OCI-LY7 (cell line): ENCODE measurements around the gene TCFL5. TPM values are rescaled to one million over a fixed set of nuclear protein-coding genes. Genes with fewer than 3 reads are reported as not detected.

Source experiments
- BruUV-seq: library from RNA; stranded (reverse); fragments of 400-500 nt; replicated peaks from 2 replicates; lab custom pipeline; 2021; lab: Mats Ljungman, UMichigan
- CTCF ChIA-PET: fragments of 300-600 bp; sonication (Branson Sonifier 250); formaldehyde crosslinking; loops from one replicate; lab custom pipeline; 2022; ENCODE audit warnings: antibody characterized with exemption; ENCODE audit not compliant: unreplicated experiment; lab: Charles Lee
- POLR2A ChIA-PET: fragments of 300-600 bp; sonication (Branson Sonifier 250); formaldehyde crosslinking; loops from one replicate; lab custom pipeline; 2022; ENCODE audit warnings: antibody characterized with exemption; lab: Charles Lee
- DNase-seq: peaks from one replicate; pipeline ENCODE4 v3.0.0-alpha.2; 2015; ENCODE audit warnings: low spot score
- H2AFZ ChIP-seq: fragments of 200-600 bp; sonication (generic), shearing (Covaris generic); 2 replicates; pipeline ENCODE4 v1.6.1; 2014; ENCODE audit warnings: mild to moderate bottlenecking, antibody characterized with exemption, low read length, moderate library complexity
- H3K27ac ChIP-seq: fragments of 200-600 bp; sonication (generic); 2 replicates; pipeline ENCODE4 v1.5.1; 2014; ENCODE audit warnings: mixed run types, low read depth, mild to moderate bottlenecking, moderate library complexity, low read length, inconsistent platforms; ENCODE audit not compliant: poor library complexity, severe bottlenecking
- H3K36me3 ChIP-seq: fragments of 200-600 bp; sonication (generic); 2 replicates; pipeline ENCODE4 v1.6.1; 2014; ENCODE audit warnings: mild to moderate bottlenecking, antibody characterized with exemption, low read length, moderate library complexity, mixed read lengths; ENCODE audit not compliant: insufficient read depth
- H3K4me1 ChIP-seq: fragments of 200-600 bp; sonication (generic); 2 replicates; pipeline ENCODE4 v1.5.1; 2014; ENCODE audit warnings: mild to moderate bottlenecking, low read length; ENCODE audit not compliant: insufficient read depth, poor library complexity, severe bottlenecking
- H3K4me2 ChIP-seq: fragments of 200-600 bp; sonication (generic); 2 replicates; pipeline ENCODE4 v1.6.1; 2014; ENCODE audit warnings: mild to moderate bottlenecking, low read length
- H3K4me3 ChIP-seq: fragments of 200-600 bp; sonication (generic); 2 replicates; pipeline ENCODE4 v1.5.1; 2014; ENCODE audit warnings: mild to moderate bottlenecking, low read depth, low read length; ENCODE audit not compliant: poor library complexity, severe bottlenecking
- H3K79me2 ChIP-seq: fragments of 200-600 bp; sonication (generic); 2 replicates; pipeline ENCODE4 v1.6.1; 2016; ENCODE audit warnings: low read depth, mild to moderate bottlenecking, low read length, moderate library complexity, mixed read lengths; ENCODE audit not compliant: insufficient read depth
- H3K9me2 ChIP-seq: fragments of 200-600 bp; sonication (generic); 2 replicates; pipeline ENCODE4 v1.6.1; 2016; ENCODE audit warnings: mild to moderate bottlenecking, low read length, mixed read lengths; ENCODE audit not compliant: insufficient read depth
- H3K9me3 ChIP-seq: fragments of 200-600 bp; sonication (generic); 2 replicates; pipeline ENCODE4 v1.6.1; 2014; ENCODE audit warnings: mild to moderate bottlenecking, mixed run types, low read length, mixed read lengths
- H4K20me1 ChIP-seq: fragments of 200-600 bp; sonication (generic); 2 replicates; pipeline ENCODE4 v1.6.1; 2014; ENCODE audit warnings: mild to moderate bottlenecking, antibody characterized with exemption, low read length, moderate library complexity, mixed read lengths; ENCODE audit not compliant: insufficient read depth
- EZH2phosphoT487 ChIP-seq: fragments of 200-600 bp; sonication (generic); IDR thresholded peaks from 2 replicates; pipeline ENCODE4 v1.6.1; 2018; ENCODE audit warnings: low read depth, borderline replicate concordance, mild to moderate bottlenecking, mixed run types, antibody characterized with exemption, low read length, moderate library complexity, mixed read lengths
- intact Hi-C: fragments of 100-400 bp; cut with micrococcal nuclease; formaldehyde crosslinking; loops from one replicate; pipeline ENCODE4 v1.10.0; 2022; ENCODE audit not compliant: unreplicated experiment
- total RNA-seq, 2 experiments: library from RNA; depleted of rRNA in 1 of 2; stranded (reverse); fragments of >200 nt in 1 of 2; shearing (Covaris generic) in 1 of 2; gene quantifications; 2 replicates each; pipeline ENCODE4 v1.2.3, GENCODE V29; 2014 to 2022
- TF ChIP-seq, protein P1 (sequence below): fragments of 200-600 bp; sonication (generic); conservative IDR thresholded peaks from 2 replicates; pipeline ENCODE4 v1.5.1; 2014; ENCODE audit warnings: mild to moderate bottlenecking, antibody characterized with exemption, low read length, moderate library complexity, mixed read lengths

Gene TCFL5
- total RNA-seq, 2 experiments from 2014 or later = 8.7 to 9.5 TPM

DNA sequence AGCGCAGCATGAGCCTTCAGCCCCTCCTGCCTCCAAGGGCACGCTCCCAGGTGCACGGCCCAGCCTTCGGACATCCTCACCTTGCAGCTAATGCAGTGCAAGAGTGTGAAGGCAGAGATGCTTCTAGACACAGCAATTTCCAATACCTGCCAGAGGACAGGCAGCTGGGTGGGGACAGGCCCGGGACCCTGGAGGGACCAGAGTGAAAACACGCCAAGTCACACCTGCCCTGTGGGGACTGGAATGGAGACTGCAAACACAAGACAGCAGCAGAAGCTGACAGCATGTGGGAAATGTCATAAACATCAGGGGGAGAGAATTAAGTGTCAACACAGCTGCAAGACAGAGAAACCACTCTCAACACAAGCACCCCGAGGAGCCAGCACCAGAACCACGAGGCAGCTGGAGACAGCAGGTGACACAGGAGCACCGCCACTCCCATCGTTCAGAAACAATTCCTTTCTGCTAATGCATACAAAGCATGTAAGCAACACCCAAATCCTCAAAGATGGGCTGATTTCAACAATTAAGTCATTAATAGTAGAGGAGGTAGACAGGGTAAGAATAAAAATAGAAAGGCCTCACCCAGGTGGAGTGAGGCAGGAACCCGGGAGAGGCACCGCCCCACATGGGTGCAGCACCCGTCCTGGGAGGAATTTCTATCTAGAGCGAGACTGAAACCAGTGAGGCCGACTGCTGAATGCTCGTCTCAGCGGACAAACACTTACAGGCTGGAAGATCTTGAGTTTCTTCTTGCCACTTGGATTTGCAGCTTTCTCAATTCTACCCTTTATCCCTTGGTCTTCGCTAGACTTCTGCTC lies 47.6 kb upstream of the TCFL5 start:
- Histone ChIP-seq H3K4me1 (no peaks in the 10 kb centered on the region), H3K9me3 (no peaks in the 10 kb centered on the region), H3K79me2 (peaks cover 34% of the 10 kb centered on the region), H2AFZ (no peak overlapping the region), H3K9me2 (no peaks in the 10 kb centered on the region), H4K20me1 (0 out of 2 replicates have a peak, but pooled peaks cover 10% of the 10 kb centered on the region), H3K27ac (no peak overlapping the region), H3K4me2 (no peak overlapping the region), H3K4me3 (no peak overlapping the region), H3K36me3 (peaks cover 99% of the 10 kb centered on the region)
- CTCF ChIA-PET = no interaction called here
- BruUV-seq = no TSS peak
- intact Hi-C loops = no loop called here
- no peak for TF ChIP-seq EZH2phosphoT487
- TF ChIP-seq, protein P1, sequence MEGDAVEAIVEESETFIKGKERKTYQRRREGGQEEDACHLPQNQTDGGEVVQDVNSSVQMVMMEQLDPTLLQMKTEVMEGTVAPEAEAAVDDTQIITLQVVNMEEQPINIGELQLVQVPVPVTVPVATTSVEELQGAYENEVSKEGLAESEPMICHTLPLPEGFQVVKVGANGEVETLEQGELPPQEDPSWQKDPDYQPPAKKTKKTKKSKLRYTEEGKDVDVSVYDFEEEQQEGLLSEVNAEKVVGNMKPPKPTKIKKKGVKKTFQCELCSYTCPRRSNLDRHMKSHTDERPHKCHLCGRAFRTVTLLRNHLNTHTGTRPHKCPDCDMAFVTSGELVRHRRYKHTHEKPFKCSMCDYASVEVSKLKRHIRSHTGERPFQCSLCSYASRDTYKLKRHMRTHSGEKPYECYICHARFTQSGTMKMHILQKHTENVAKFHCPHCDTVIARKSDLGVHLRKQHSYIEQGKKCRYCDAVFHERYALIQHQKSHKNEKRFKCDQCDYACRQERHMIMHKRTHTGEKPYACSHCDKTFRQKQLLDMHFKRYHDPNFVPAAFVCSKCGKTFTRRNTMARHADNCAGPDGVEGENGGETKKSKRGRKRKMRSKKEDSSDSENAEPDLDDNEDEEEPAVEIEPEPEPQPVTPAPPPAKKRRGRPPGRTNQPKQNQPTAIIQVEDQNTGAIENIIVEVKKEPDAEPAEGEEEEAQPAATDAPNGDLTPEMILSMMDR = no peak
- no peak for DNase-seq
- POLR2A ChIA-PET = no interaction called here

DNA sequence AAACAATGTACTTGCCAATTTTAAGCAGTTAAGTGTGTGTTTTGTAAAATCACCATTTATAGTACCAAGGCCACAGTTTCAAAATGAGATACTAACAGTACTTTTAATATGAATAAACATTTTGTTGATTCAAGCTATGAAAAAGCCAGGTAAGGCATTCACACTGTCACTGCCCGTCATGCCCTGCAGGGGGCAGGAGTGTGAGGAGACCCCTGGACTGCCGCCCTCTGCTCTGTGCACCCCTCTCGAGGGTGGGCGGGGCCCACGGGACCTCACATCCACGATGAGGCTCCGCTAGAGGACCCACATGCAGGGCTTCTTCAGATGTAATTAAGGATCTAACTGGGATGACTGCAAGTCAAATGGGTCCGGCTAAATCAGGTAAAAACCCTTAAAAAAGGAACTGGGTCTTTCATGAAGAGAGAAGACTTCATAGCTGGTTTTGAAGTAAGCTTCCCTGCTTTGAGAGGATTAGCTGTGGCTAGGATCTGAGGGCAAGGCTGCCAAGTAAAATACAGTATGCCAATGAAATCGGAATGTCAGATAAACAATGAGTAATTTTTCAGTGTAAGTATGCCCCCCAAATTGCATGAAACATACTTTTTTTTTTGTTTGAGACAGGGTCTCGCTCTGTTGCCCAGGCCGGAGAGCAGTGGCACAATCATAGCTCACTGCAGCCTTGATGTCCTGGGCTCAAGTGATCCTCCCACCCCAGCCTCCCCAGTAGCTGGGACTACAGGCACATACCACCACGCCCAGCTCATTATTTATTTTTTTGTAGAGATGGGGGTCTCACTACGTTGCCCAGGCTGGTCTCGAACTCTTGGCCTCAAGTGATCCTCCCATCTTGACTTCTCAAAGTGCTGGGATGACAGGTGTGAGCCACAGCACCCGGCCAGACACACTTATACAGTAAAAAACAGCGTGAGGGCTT lies 46.0 kb upstream of the TCFL5 start:
- POLR2A ChIA-PET = interaction anchor here (0.6 kb wide), 1 partner anchor 71 kb away, joined by 3 read pairs; no protein-coding TSS in a partner anchor
- Histone ChIP-seq H3K36me3 (peaks cover 99% of the 10 kb centered on the region), H3K79me2 (peaks cover 19% of the 10 kb centered on the region)

More for the DNA sequence above, 46.0 kb upstream of the TCFL5 start:
- CTCF ChIA-PET = interaction anchor here (0.5 to 1.0 kb wide), 3 partner anchors 13 to 47 kb away, joined by 3 to 4 read pairs (median 3); no protein-coding TSS in a partner anchor
- intact Hi-C loops = loop anchor here (1.0 kb wide), 1 partner anchor 19 kb away; the partner anchor contains the start of gene DIDO1
- Histone ChIP-seq H3K9me3 (no peaks in the 10 kb centered on the region), H3K27ac (no peak overlapping the region), H3K4me3 (no peak overlapping the region), H4K20me1 (0 out of 2 replicates have a peak, but pooled peaks cover 10% of the 10 kb centered on the region), H2AFZ (no peak overlapping the region), H3K9me2 (no peaks in the 10 kb centered on the region), H3K4me1 (no peaks in the 10 kb centered on the region), H3K4me2 (no peak overlapping the region)
- BruUV-seq = no TSS peak
- peak; percentile 60 for DNase-seq
- TF ChIP-seq, protein P1 = peak; percentile 81
- no peak for TF ChIP-seq EZH2phosphoT487
